ENCODE data around the gene AMPD3. TPM values are rescaled to one million over a fixed set of nuclear protein-coding genes. Genes with fewer than 3 reads are reported as not detected.

The AMPD3 gene
- total RNA-seq, 1 donor from 2014 or later, result 3.4 TPM

GRCh38 chr11:10486161-10486840 is 31.2 kb downstream of the AMPD3 start:
- Histone ChIP-seq H3K27ac (replicated peaks) (no peak overlapping the region), H3K4me3 (no peak overlapping the region), H3K36me3 (no peaks in the 10 kb centered on the region), H3K4me1 (peaks cover 12% of the 10 kb centered on the region), H3K27me3 (ENCODE audit: low read depth) (no peaks in the 10 kb centered on the region), H3K9me3 (replicated peaks) (no peaks in the 10 kb centered on the region)
- DNase-seq, result no peak
- TF ChIP-seq, protein P1, sequence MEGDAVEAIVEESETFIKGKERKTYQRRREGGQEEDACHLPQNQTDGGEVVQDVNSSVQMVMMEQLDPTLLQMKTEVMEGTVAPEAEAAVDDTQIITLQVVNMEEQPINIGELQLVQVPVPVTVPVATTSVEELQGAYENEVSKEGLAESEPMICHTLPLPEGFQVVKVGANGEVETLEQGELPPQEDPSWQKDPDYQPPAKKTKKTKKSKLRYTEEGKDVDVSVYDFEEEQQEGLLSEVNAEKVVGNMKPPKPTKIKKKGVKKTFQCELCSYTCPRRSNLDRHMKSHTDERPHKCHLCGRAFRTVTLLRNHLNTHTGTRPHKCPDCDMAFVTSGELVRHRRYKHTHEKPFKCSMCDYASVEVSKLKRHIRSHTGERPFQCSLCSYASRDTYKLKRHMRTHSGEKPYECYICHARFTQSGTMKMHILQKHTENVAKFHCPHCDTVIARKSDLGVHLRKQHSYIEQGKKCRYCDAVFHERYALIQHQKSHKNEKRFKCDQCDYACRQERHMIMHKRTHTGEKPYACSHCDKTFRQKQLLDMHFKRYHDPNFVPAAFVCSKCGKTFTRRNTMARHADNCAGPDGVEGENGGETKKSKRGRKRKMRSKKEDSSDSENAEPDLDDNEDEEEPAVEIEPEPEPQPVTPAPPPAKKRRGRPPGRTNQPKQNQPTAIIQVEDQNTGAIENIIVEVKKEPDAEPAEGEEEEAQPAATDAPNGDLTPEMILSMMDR (IDR thresholded peaks at IDR 0.05; ENCODE audit: borderline replicate concordance), result no peak
- intact Hi-C loops (cut with micrococcal nuclease), result no loop called here

- H3K27me3 ChIP-seq (ENCODE audit: low read depth), result no peaks in the 10 kb centered on the region
- no peaks in the 10 kb centered on the region for H3K36me3 ChIP-seq
- no peaks in the 10 kb centered on the region for H3K9me3 ChIP-seq (replicated peaks)
- no peak overlapping the region for H3K4me3 ChIP-seq
- DNase-seq, result no peak
- no peak overlapping the region for H3K27ac ChIP-seq (replicated peaks)
- intact Hi-C loops (cut with micrococcal nuclease), result no loop called here
- TF ChIP-seq, protein P1 (IDR thresholded peaks at IDR 0.05; ENCODE audit: borderline replicate concordance), result no peak
- peaks cover 15% of the 10 kb centered on the region for H3K4me1 ChIP-seq
These were observed 32.1 kb downstream of the AMPD3 start for GRCh38 chr11:10487002-10487647.

DNA sequence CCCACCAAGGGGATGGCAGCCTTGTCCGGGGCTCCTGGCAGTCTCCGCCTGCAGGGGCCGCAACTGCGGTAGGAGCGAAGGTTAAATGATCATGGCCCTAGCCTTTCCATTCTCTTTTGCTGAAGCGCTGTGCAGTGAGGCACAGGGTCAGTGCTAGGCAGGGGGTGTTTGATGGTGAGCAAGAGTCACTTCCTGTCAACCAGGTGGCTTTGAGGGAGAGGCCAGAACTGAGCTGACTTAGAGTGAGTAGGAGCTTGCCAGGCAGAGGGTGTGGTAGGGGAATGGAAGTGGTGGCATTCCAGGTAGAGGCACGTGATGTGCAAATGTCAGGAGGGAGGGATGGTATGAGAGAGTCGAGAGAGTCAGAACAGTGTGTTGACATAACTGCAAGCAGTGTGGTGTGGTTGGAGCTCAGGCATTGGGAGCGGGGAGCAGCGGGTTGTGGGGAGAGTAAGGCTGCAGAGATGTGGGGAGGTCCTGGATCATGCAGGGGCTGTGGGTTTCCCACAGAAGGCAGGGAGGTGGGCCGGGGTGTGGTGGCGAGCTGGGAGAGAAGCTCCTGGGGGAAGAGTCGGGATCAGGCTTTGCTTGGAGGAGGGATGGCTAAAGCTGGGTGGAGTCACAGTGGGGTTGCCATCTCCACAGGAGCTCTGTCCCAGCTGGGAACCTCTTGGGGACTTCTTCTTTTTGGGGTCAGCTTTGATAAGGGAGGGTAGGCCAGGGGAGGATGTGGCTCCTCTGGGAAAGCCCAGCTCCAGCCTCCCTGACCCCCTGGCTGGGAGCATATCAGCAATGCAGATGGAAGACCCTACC is 33.3 kb downstream of the AMPD3 start:
- no peaks in the 10 kb centered on the region for H3K27me3 ChIP-seq (ENCODE audit: low read depth)
- no peaks in the 10 kb centered on the region for H3K36me3 ChIP-seq
- TF ChIP-seq, protein P1 (IDR thresholded peaks at IDR 0.05; ENCODE audit: borderline replicate concordance), result no peak
- no peaks in the 10 kb centered on the region for H3K9me3 ChIP-seq (replicated peaks)
- no peak overlapping the region for H3K27ac ChIP-seq (replicated peaks)
- intact Hi-C loops (cut with micrococcal nuclease), result no loop called here
- DNase-seq, result no peak
- H3K4me1 ChIP-seq, result peaks cover 15% of the 10 kb centered on the region
- H3K4me3 ChIP-seq, result no peak overlapping the region

- Histone ChIP-seq H3K4me1 (peaks cover 15% of the 10 kb centered on the region), H3K36me3 (no peaks in the 10 kb centered on the region), H3K4me3 (no peak overlapping the region), H3K27me3 (ENCODE audit: low read depth) (no peaks in the 10 kb centered on the region), H3K27ac (replicated peaks) (no peak overlapping the region), H3K9me3 (replicated peaks) (no peaks in the 10 kb centered on the region)
- intact Hi-C loops (cut with micrococcal nuclease), result no loop called here
- TF ChIP-seq, protein P1 (IDR thresholded peaks at IDR 0.05; ENCODE audit: borderline replicate concordance), result no peak
- no peak for DNase-seq
These were observed 34.0 kb downstream of the AMPD3 start for GRCh38 chr11:10488934-10489691.

GRCh38 chr11:10490032-10490397 is 35.0 kb downstream of the AMPD3 start:
- no peaks in the 10 kb centered on the region for H3K36me3 ChIP-seq
- TF ChIP-seq, protein P1 (IDR thresholded peaks at IDR 0.05; ENCODE audit: borderline replicate concordance), result no peak
- peak overlapping the region; percentile 48 for H3K27ac ChIP-seq (replicated peaks)
- no peak overlapping the region for H3K4me3 ChIP-seq
- no peaks in the 10 kb centered on the region for H3K9me3 ChIP-seq (replicated peaks)
- H3K27me3 ChIP-seq (ENCODE audit: low read depth), result no peaks in the 10 kb centered on the region
- peaks cover 15% of the 10 kb centered on the region for H3K4me1 ChIP-seq
- intact Hi-C loops (cut with micrococcal nuclease), result no loop called here
- DNase-seq, result no peak

Measured in left ventricle myocardium inferior (tissue), 1 donor.